ENCODE measurements around the gene ATXN2. TPM values are rescaled to one million over a fixed set of nuclear protein-coding genes. Genes with fewer than 3 reads are reported as not detected.
"Not testable (repeated sequence)": the region's sequence is repeated elsewhere in the genome, so short reads cannot be mapped to it uniquely, and the experiment has no call there.

The ATXN2 gene
- polyA plus RNA-seq, 3 donors = 62.4 to 87.5 (median 75.6) TPM

DNA sequence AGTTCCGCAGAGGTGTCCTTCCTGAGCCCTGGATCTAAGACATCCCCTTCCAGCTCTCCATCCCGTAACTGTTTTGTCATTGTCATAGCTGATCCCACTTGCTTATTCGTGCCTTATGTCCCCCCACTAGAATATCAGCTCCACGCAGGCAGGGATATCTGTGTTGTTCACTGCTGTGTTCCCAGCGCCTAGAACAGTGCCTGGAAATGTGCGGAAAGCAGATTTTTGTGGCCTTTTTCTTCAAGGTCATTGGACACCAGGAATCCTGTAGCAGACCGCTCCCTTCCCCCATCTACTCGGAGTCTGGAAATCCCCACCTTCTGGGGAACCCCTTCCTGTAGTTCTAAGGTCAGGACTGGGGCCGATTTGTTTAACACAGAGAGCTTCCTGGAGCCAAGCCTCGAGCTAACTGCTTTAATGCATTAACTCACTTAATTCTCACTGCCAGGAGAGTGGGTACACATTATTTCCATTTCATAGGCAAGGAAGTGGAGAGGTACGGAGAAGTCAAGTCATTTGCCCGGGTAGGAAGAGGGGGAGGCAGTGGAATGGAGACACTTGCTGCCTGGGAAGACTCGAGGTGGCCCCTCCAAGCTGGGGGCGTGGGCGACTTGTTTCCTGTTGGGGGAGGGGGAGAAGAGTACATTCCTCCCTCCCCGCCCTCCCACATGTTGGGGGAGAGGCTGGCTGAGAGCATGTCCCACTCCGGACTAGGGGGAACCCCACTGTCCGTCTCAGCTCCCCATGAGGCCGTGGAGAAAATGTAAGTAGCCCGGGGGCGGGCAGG is 194.6 kb downstream of the ATXN2 start:
- no peak for DNase-seq (ENCODE audit: extremely low read depth in 1 of 11, low read depth in 9 of 11, low spot score in 4 of 11)

- not testable (repeated sequence) for DNase-seq (ENCODE audit: extremely low read depth in 1 of 11, low read depth in 9 of 11, low spot score in 4 of 11)
Measured at GRCh38 chr12:111402490-111402824, 196.7 kb downstream of the ATXN2 start.

Other genes with a start within 250 kb of the ATXN2 start
- gene PHETA1, start 230.2 kb downstream of the ATXN2 start, polyA plus RNA-seq (ENCODE audit: insufficient read length in 3 of 3) = 10 to 100 TPM; 10.4 to 15.1 (median 13.1) TPM
- gene SH2B3, start 193.4 kb downstream of the ATXN2 start, polyA plus RNA-seq (ENCODE audit: insufficient read length in 3 of 3) = 10 to 100 TPM; 18.2 to 20.3 (median 19.1) TPM
- 10 to 100 TPM; 19.0 to 20.5 (median 20.4) TPM for gene BRAP, start 86.6 kb upstream of the ATXN2 start, polyA plus RNA-seq (ENCODE audit: insufficient read length in 3 of 3)
- 10 to 100 TPM; 35.7 to 52.9 (median 37.3) TPM for gene ACAD10, start 86.7 kb upstream of the ATXN2 start, polyA plus RNA-seq (ENCODE audit: insufficient read length in 3 of 3)
- 100 to 1,000 TPM in 2 of 3 donors, 10 to 100 TPM in 1; 97.2 to 119 (median 101) TPM for gene ALDH2, start 167.6 kb upstream of the ATXN2 start, polyA plus RNA-seq (ENCODE audit: insufficient read length in 3 of 3)
- 10 to 100 TPM; 48.2 to 54.5 (median 54.1) TPM for gene MAPKAPK5, start 242.9 kb upstream of the ATXN2 start, polyA plus RNA-seq (ENCODE audit: insufficient read length in 3 of 3)